Neutrophil (primary cell): ENCODE results near the gene FBXO24.
A peak's percentile ranks its signal among the peaks of the same experiment; 100 is the strongest.

Experiments used
- H3K27ac ChIP-seq: fragments of 200-600 bp; sonication (generic); 2 replicates; pipeline ENCODE4 v1.5.1; 2016; ENCODE audit warnings: mild to moderate bottlenecking, moderate library complexity
- H3K27me3 ChIP-seq: fragments of 200-600 bp; sonication (generic); 2 replicates; pipeline ENCODE4 v1.6.0; 2016; ENCODE audit warnings: mild to moderate bottlenecking
- H3K36me3 ChIP-seq: fragments of 200-600 bp; sonication (generic); 2 replicates; pipeline ENCODE4 v1.5.1; 2017
- H3K4me1 ChIP-seq, 2 experiments: fragments of 200-600 bp in 1 of 2; sonication (generic) in 1 of 2; 1 replicate in 1 of 2; 2 replicates in 1 of 2; pipeline versions ENCODE4 v1.5.1 to v1.6.1; 2013 to 2016; ENCODE audit warnings: low read depth in 1 of 2, low read length in 1 of 2, mild to moderate bottlenecking in 1 of 2, moderate library complexity in 1 of 2; ENCODE audit not compliant: control insufficient read depth in 1 of 2, insufficient read depth in 1 of 2
- H3K4me3 ChIP-seq, 2 experiments: fragments of 200-600 bp in 1 of 2; sonication (generic) in 1 of 2; 1 replicate in 1 of 2; 2 replicates in 1 of 2; pipeline ENCODE4 v1.5.1; 2013 to 2016; ENCODE audit warnings: low read depth in 1 of 2, low read length in 1 of 2, mild to moderate bottlenecking in 1 of 2, moderate library complexity in 1 of 2
- H3K9me3 ChIP-seq: fragments of 200-600 bp; sonication (generic); 2 replicates; pipeline ENCODE4 v1.5.1; 2016
- CTCF ChIP-seq: fragments of 200-600 bp; sonication (generic); IDR thresholded peaks from 2 replicates; pipeline ENCODE4 v1.5.1; 2016; ENCODE audit warnings: antibody characterized with exemption

The FBXO24 gene

GRCh38 chr7:100626055-100626454 lies 39.9 kb downstream of the FBXO24 start:
- no peak for TF ChIP-seq CTCF
- Histone ChIP-seq H3K4me3 (no peak overlapping the region), H3K27me3 (peaks cover 55% of the 10 kb centered on the region), H3K36me3 (no peaks in the 10 kb centered on the region), H3K4me1 (peaks cover 4 to 10% of the 10 kb centered on the region in 2 experiments), H3K9me3 (no peaks in the 10 kb centered on the region), H3K27ac (no peak overlapping the region)

- H3K4me3 ChIP-seq = peak overlapping the region in 1 of 2 experiments; percentile 42
- no peak overlapping the region for H3K27ac ChIP-seq
These were observed 40.6 kb downstream of the FBXO24 start for GRCh38 chr7:100626530-100627237.

GRCh38 chr7:100627238-100627549 lies 41.1 kb downstream of the FBXO24 start:
- peaks cover 66% of the 10 kb centered on the region for H3K27me3 ChIP-seq
- no peak overlapping the region for H3K27ac ChIP-seq
- no peaks in the 10 kb centered on the region for H3K9me3 ChIP-seq
- no peak for TF ChIP-seq CTCF
- H3K36me3 ChIP-seq = no peaks in the 10 kb centered on the region
- H3K4me3 ChIP-seq = no peak overlapping the region
- peaks cover 4 to 10% of the 10 kb centered on the region in 2 experiments for H3K4me1 ChIP-seq

More at GRCh38 chr7:100626530-100627237, 40.6 kb downstream of the FBXO24 start:
- Histone ChIP-seq H3K9me3 (no peaks in the 10 kb centered on the region), H3K27me3 (peaks cover 61% of the 10 kb centered on the region), H3K36me3 (no peaks in the 10 kb centered on the region), H3K4me1 (peaks cover 4 to 10% of the 10 kb centered on the region in 2 experiments)
- no peak for TF ChIP-seq CTCF

- H3K27me3 ChIP-seq = peaks cover 84% of the 10 kb centered on the region
- TF ChIP-seq CTCF = no peak
- no peak overlapping the region for H3K27ac ChIP-seq
- peaks cover 15 to 22% of the 10 kb centered on the region in 2 experiments for H3K4me1 ChIP-seq
- no peak overlapping the region for H3K4me3 ChIP-seq
- H3K9me3 ChIP-seq = no peaks in the 10 kb centered on the region
- H3K36me3 ChIP-seq = no peaks in the 10 kb centered on the region
These were observed 43.1 kb downstream of the FBXO24 start for GRCh38 chr7:100629117-100629716.

GRCh38 chr7:100630066-100630465 lies 43.9 kb downstream of the FBXO24 start:
- no peak overlapping the region for H3K4me3 ChIP-seq
- no peaks in the 10 kb centered on the region for H3K9me3 ChIP-seq
- peaks cover 84% of the 10 kb centered on the region for H3K27me3 ChIP-seq
- TF ChIP-seq CTCF = no peak
- H3K4me1 ChIP-seq = peaks cover 15 to 22% of the 10 kb centered on the region in 2 experiments
- no peak overlapping the region for H3K27ac ChIP-seq
- no peaks in the 10 kb centered on the region for H3K36me3 ChIP-seq
